Measurements from ENCODE around the gene PLAAT2. TPM values are rescaled to one million over a fixed set of nuclear protein-coding genes. Genes with fewer than 3 reads are reported as not detected.

Gene PLAAT2
- polyA plus RNA-seq, 1 of the 3 experiments (the other 2 are of a cell fraction): 0.53 TPM

DNA sequence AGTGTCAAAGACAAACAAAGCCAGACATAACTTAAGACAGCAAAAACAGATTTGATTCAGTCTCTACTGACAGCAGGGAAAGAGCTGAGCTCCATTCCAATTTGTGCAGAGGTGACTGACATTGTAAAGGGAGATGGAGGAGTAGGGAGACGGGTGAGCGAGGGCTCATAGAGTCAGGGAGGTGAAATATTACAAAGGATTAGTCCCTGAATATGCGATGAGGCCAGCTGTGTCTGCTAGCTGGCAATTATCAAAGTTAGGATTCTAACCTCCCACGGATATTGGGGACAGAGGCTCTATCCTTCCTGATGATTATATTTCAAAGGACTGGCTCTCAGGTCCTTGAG lies 8.3 kb downstream of the PLAAT2 start:
- Histone ChIP-seq H3K9me3 (no peaks in the 10 kb centered on the region), H3K4me1 (ENCODE audit: control insufficient read depth in 1 of 2, insufficient read depth in 2 of 2, low read depth in 1 of 2, low read length in 1 of 2) (no peaks in the 10 kb centered on the region), H3K9me2 (no peaks in the 10 kb centered on the region), H4K20me1 (ENCODE audit: insufficient read depth) (no peaks in the 10 kb centered on the region), H3K4me3 (ENCODE audit: low read depth in 2 of 2, low read length in 1 of 2) (no peak overlapping the region), H2AFZ (ENCODE audit: low read depth) (no peak overlapping the region), H3F3A (replicated peaks; ENCODE audit: insufficient read depth) (no peaks in the 10 kb centered on the region), H3K36me3 (replicated peaks in 1 of 2; ENCODE audit: control insufficient read depth in 1 of 2, insufficient read depth in 2 of 2, low read length in 1 of 2) (no peaks in the 10 kb centered on the region), H3K27me3 (ENCODE audit: insufficient read depth) (no peaks in the 10 kb centered on the region), H3K79me2 (ENCODE audit: insufficient read depth) (no peaks in the 10 kb centered on the region), H3K27ac (ENCODE audit: low read depth in 2 of 2, low read length in 1 of 2) (no peak overlapping the region), H3K4me2 (no peak overlapping the region), H3K9ac (no peak overlapping the region)
- ChIA-PET POLR2A (no interaction called here), CTCF (no interaction called here)
- WGBS (ENCODE audit: low lambda C conversion rate): 75% methylated on average over 4 of the region's 4 CpGs
- DNase-seq: no peak
- TF ChIP-seq MXI1 (IDR thresholded peaks at IDR 0.05; ENCODE audit: low read depth, low read length) (no peak), RFX5 (IDR thresholded peaks at IDR 0.05; ENCODE audit: low read length) (no peak), YY1 (IDR thresholded peaks at IDR 0.05; ENCODE audit: low read depth) (no peak), SIN3A (IDR thresholded peaks at IDR 0.05; ENCODE audit: borderline replicate concordance, low read depth, low read length) (no peak), CHD2 (IDR thresholded peaks at IDR 0.05; ENCODE audit: low read length, partially characterized antibody) (no peak), RXRA (IDR thresholded peaks at IDR 0.05; ENCODE audit: borderline replicate concordance, low read depth) (no peak), EZH2phosphoT487 (IDR thresholded peaks at IDR 0.05; ENCODE audit: borderline replicate concordance, low read depth) (no peak), TAF1 (IDR thresholded peaks at IDR 0.05; ENCODE audit: borderline replicate concordance, low read depth, low read length) (no peak)
- TF ChIP-seq, protein P1, sequence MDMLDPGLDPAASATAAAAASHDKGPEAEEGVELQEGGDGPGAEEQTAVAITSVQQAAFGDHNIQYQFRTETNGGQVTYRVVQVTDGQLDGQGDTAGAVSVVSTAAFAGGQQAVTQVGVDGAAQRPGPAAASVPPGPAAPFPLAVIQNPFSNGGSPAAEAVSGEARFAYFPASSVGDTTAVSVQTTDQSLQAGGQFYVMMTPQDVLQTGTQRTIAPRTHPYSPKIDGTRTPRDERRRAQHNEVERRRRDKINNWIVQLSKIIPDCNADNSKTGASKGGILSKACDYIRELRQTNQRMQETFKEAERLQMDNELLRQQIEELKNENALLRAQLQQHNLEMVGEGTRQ (IDR thresholded peaks at IDR 0.05; ENCODE audit: borderline replicate concordance, low read depth, low read length): no peak
- TF ChIP-seq, protein P2, sequence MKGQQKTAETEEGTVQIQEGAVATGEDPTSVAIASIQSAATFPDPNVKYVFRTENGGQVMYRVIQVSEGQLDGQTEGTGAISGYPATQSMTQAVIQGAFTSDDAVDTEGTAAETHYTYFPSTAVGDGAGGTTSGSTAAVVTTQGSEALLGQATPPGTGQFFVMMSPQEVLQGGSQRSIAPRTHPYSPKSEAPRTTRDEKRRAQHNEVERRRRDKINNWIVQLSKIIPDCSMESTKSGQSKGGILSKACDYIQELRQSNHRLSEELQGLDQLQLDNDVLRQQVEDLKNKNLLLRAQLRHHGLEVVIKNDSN (IDR thresholded peaks at IDR 0.05; ENCODE audit: borderline replicate concordance, low read depth): no peak
- TF ChIP-seq, protein P3, sequence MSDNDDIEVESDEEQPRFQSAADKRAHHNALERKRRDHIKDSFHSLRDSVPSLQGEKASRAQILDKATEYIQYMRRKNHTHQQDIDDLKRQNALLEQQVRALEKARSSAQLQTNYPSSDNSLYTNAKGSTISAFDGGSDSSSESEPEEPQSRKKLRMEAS (IDR thresholded peaks at IDR 0.05; ENCODE audit: low read depth): no peak

DNA sequence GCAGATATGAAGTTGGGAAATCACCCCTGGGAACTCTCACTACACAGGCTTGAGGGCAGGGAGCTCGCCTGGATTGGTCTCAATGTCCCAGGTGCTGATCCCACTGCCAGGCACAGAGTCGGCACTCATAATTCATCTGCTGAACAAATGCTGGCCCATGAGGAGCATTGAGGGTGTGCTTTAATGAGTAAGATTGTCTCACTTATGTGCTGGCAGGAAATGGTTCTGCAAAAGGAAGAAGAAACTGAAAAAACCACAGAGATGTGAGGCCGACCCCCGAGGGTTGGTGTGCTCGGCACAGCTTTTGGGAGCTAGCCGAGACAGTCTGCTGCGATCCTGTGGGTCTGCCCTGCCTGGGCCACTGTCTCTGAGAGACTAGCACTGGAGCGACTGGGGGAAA lies 9.4 kb downstream of the PLAAT2 start:
- Histone ChIP-seq H3F3A (replicated peaks; ENCODE audit: insufficient read depth) (no peaks in the 10 kb centered on the region), H3K4me3 (ENCODE audit: low read depth in 2 of 2, low read length in 1 of 2) (no peak overlapping the region), H3K4me2 (no peak overlapping the region), H3K9ac (no peak overlapping the region), H3K9me3 (no peaks in the 10 kb centered on the region), H3K4me1 (ENCODE audit: control insufficient read depth in 1 of 2, insufficient read depth in 2 of 2, low read depth in 1 of 2, low read length in 1 of 2) (no peaks in the 10 kb centered on the region), H3K36me3 (replicated peaks in 1 of 2; ENCODE audit: control insufficient read depth in 1 of 2, insufficient read depth in 2 of 2, low read length in 1 of 2) (no peaks in the 10 kb centered on the region), H4K20me1 (ENCODE audit: insufficient read depth) (no peaks in the 10 kb centered on the region), H3K79me2 (ENCODE audit: insufficient read depth) (no peaks in the 10 kb centered on the region), H2AFZ (ENCODE audit: low read depth) (0 out of 2 replicates have a peak overlapping the region, but pooled peaks have one; percentile 46), H3K27me3 (ENCODE audit: insufficient read depth) (no peaks in the 10 kb centered on the region), H3K27ac (ENCODE audit: low read depth in 2 of 2, low read length in 1 of 2) (no peak overlapping the region), H3K9me2 (no peaks in the 10 kb centered on the region)
- ChIA-PET CTCF (no interaction called here), POLR2A (no interaction called here)
- DNase-seq: no peak
- WGBS (ENCODE audit: low lambda C conversion rate): 83% methylated on average over 7 of the region's 8 CpGs
- TF ChIP-seq GATA2 (CRISPR knock-in tag; IDR thresholded peaks at IDR 0.05) (no peak), YY1 (IDR thresholded peaks at IDR 0.05; ENCODE audit: low read depth) (no peak), SMC3 (IDR thresholded peaks at IDR 0.05; ENCODE audit: low read depth, low read length) (no peak), NRF1 (IDR thresholded peaks at IDR 0.05; ENCODE audit: low read depth, low read length) (no peak), FOXJ3 (CRISPR knock-in tag; IDR thresholded peaks at IDR 0.05) (no peak), ELF1 (IDR thresholded peaks at IDR 0.05) (no peak)
- TF ChIP-seq, protein P3 (IDR thresholded peaks at IDR 0.05; ENCODE audit: low read depth): no peak
- TF ChIP-seq, protein P4, sequence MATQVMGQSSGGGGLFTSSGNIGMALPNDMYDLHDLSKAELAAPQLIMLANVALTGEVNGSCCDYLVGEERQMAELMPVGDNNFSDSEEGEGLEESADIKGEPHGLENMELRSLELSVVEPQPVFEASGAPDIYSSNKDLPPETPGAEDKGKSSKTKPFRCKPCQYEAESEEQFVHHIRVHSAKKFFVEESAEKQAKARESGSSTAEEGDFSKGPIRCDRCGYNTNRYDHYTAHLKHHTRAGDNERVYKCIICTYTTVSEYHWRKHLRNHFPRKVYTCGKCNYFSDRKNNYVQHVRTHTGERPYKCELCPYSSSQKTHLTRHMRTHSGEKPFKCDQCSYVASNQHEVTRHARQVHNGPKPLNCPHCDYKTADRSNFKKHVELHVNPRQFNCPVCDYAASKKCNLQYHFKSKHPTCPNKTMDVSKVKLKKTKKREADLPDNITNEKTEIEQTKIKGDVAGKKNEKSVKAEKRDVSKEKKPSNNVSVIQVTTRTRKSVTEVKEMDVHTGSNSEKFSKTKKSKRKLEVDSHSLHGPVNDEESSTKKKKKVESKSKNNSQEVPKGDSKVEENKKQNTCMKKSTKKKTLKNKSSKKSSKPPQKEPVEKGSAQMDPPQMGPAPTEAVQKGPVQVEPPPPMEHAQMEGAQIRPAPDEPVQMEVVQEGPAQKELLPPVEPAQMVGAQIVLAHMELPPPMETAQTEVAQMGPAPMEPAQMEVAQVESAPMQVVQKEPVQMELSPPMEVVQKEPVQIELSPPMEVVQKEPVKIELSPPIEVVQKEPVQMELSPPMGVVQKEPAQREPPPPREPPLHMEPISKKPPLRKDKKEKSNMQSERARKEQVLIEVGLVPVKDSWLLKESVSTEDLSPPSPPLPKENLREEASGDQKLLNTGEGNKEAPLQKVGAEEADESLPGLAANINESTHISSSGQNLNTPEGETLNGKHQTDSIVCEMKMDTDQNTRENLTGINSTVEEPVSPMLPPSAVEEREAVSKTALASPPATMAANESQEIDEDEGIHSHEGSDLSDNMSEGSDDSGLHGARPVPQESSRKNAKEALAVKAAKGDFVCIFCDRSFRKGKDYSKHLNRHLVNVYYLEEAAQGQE (IDR thresholded peaks at IDR 0.05; ENCODE audit: low read depth, low read length): no peak
- TF ChIP-seq, protein P5, sequence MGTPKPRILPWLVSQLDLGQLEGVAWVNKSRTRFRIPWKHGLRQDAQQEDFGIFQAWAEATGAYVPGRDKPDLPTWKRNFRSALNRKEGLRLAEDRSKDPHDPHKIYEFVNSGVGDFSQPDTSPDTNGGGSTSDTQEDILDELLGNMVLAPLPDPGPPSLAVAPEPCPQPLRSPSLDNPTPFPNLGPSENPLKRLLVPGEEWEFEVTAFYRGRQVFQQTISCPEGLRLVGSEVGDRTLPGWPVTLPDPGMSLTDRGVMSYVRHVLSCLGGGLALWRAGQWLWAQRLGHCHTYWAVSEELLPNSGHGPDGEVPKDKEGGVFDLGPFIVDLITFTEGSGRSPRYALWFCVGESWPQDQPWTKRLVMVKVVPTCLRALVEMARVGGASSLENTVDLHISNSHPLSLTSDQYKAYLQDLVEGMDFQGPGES (IDR thresholded peaks at IDR 0.05; ENCODE audit: low read depth, low read length): no peak
- TF ChIP-seq, protein P6, sequence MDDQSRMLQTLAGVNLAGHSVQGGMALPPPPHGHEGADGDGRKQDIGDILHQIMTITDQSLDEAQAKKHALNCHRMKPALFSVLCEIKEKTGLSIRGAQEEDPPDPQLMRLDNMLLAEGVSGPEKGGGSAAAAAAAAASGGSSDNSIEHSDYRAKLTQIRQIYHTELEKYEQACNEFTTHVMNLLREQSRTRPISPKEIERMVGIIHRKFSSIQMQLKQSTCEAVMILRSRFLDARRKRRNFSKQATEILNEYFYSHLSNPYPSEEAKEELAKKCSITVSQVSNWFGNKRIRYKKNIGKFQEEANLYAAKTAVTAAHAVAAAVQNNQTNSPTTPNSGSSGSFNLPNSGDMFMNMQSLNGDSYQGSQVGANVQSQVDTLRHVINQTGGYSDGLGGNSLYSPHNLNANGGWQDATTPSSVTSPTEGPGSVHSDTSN (IDR thresholded peaks at IDR 0.05): no peak
